Measurements from ENCODE around the gene BSPRY.

Gene BSPRY

DNA sequence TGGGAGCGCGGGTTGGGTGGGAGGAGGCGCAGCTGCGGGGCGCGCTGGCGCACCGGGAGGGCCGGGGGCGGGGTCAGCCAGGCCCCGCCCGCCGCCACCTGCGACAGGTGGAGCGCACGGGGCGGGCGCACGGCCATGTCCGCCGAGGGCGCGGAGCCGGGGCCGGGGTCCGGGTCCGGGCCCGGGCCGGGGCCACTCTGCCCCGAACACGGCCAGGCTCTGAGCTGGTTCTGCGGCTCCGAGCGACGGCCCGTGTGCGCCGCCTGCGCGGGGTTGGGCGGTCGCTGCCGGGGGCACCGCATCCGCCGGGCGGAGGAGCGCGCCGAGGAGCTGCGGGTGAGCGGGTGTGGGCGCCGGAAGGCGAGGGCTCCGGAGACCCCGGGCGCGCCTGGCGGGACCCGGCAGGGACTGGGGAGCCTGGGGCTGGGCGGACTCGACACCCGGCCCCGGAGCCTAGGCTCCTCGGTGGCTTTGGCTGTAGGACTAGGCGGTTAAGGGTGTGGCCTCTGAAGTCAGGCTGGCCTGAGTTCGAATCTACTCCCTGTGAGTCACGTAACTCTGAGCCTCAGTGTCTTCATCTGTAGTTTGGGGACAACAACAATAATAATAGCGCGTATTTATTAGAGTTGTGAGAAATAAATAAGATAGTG, at the start of gene BSPRY:
Gene BSPRY, plus strand, starts transcription at position 97 of the 650 bp plus-strand sequence. Its CDS starts 39 bp downstream, at position 136.
- DNase-seq, result no peak

DNA sequence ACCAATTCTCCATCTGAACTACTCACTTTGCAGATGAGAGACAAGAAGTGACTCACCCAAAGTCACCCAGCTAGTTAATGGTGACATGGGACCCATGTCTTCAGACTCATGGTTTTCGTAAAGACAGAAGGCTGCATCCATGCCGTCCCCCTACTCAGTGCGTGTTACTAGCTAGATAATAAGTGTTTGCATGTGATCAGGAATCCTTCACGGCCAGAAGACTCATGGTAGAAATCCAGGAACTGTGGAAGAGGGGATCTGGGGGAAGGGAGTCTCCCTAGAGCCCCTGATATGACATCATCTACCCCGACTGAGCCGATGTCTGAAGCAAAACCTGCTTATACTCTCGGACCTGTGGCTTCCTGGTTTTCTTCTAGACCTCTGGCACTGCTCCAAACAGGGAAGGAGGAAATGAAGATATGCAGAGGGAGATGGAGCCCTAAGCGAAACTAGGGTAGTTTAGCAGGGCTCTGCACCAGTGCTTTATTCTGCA, 49.5 kb upstream of the BSPRY start:
- DNase-seq, result no peak

DNA sequence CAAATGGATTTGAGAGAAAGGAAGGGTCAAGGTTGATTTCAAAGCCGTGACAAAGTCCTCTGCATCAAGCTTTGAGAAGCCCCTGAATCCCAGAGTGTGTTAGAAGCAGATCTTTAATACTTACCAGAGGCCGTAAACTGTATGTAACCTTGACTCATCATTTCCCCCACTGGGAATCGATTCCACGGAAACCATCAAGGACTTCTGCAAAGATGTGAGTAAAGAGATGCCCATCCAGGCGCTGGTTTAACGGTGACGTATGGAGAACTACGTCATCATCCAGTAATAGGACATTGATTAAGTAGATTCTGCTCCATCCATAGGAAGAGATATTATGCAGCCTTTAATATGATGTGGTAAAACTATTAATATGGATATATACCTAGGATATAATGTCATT, 47.8 kb upstream of the BSPRY start:
- no peak for DNase-seq

DNA sequence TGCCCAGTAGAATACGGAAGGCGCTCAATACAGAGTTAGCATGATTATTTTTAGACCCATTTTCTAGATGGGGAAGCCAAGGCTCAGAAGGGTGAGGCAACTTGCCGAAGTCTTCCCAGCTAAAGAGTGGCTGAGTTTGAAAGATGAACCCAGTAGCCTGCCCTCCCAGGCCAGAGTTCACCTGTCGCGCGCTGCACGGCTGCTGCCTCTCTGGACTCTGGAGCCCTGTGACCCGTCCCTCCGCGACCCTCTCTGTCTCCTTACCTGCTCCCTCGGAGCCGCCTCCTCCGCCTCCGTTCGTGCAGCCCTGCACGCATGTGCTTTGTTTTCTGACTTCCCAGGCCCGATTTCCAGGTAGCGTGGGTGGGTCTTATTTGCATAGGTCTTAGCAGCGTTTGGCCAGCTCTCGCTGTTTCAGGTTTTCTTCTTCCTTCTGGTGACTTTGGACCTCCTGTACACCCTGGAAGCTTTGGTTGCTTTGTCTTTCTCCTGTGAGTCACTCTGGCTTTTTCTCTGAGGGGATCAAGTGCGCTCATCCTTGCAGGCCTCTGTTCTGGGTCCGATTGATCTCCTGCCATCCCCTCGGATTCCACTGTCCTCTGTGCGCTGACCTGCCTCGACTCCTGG, 46.4 kb upstream of the BSPRY start, which contains the start of gene RNF183:
Gene RNF183, minus strand, starts transcription at position 585 of the 627 bp plus-strand sequence. CDS start 5,192 bp downstream, outside the sequence.
- DNase-seq, result no peak

DNA sequence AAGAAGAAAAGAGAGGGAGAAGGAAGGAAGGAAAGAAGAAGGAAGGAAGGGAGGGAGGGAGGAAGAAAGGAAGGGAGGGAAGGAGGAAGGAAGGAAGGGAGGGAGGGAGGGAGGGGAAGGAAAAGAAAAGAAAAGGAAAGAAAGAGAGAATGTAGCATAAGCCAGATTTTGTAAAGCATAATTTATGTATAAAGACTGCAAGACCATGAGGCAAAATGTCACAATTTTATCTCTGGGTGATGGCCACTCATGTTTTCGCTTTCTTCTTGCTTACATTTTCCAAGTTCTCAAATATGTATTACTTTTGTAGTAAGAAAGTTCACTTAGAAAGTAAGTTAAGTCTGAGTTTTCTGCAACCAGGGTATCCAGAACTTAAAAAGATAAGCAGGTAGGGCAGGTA, 42.8 kb upstream of the BSPRY start:
- no peak for DNase-seq

DNA sequence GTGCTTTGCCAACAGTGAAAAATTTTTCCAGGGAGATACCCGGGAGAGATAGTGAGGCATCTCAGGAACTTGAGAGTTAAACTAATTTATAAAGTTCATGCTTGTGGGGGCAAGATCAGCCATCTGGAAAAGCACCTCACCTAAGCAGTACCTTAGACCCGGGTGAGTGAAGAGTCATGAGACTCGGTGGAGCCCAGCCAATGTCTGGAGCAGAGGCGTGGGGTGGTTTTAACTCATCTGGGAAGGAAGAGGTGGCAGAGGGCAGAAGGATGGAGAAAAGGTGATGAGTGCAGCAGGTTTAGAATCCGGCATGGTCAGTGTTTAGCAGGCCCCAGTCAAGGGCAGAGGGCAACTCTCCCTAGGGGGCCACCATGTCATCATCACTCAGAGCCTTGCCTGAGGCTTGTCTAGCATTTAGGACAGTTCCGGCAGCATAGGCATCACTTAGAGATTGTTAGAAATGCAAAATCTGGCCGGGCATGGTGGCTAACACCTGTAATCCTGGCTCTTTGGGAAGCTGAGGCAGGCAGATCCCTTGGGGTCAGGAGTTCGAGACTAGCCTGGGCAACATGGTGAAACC, 41.9 kb upstream of the BSPRY start:
- no peak for DNase-seq

DNA sequence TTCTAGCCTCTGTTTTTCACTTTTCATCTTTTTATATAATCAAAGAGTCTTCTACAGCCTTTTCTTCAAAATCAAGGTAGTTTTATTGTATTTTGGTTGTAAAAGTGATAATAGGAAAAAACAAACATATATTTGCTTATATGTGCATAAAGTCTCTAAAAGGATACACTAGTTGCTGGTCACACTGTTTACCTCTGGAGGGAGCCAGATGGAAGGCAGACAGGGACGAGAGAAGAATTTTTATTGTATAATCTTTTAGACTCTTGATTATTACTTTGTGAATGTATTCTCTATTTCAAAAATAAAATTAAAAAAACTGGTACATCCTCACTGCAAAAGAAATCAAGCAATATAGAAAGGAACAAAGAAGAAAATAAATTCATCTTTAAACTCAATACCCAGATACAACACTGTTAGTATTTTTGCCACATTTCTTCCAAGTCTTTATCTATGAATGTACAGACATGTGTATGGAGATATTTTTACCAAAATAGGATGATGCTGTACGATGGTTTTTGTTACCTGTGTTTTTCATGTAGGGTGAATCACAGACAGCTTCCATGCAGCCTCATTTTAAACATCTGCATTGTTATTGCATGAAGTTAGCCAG, 40.0 kb upstream of the BSPRY start:
- DNase-seq, result no peak

DNA sequence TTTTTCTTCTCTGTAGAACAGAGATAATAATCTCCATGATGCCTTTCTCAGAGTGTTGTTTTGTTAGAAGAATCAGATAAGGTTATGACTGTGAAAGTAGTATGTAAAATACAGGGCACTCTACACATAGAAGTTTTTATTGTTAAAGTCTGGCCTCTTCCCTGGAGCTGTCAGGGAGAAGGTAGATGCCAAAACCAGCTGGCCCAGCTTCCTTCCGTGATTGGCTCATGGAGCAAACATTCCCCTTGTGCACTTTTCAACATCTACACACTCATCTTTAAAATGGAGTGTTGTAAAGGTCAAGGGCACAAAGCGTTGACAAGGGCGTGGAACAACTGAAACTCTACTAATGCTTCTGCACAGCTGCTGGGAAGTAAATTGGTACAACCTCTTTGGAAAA, 38.8 kb upstream of the BSPRY start:
- DNase-seq, result no peak

DNA sequence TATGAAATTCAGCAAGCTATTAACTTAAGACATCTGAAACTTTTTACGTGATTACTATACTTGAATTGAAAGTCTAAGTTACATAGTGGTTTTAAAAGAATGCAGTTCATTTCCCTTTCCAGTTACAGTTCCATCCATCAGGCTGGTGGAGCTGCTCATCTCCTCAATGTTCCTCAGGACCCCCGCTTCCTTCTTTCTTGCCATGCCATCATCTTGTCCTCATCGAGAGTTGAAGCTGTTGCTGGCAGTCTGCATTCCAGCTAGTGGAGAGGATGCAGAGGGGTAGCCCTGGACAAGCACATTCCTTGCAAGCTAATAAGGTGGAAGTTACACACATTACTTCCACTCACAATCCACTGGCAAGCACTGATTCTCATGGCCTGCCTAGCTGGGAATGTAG, 37.4 kb upstream of the BSPRY start:
- DNase-seq, result no peak

DNA sequence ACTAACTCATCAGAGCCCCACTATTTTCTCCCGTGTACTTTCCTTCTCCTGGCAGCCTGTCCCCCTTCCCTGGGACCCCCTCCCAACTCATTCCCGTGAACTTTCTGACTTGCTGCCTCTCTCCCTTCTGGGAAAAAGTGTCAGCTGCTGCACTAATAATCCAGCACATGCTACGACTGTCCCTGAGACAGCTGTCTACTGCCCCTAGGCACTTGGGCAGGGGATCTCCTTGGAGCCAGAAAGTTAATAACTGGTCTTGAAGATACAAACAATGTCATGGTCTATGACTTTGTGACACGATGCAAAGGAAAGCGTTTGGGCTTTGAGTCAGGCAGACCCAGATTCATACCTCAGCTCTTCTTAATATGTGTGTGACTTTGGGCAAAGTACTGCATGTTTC, 36.1 kb upstream of the BSPRY start:
- DNase-seq, result no peak

DNA sequence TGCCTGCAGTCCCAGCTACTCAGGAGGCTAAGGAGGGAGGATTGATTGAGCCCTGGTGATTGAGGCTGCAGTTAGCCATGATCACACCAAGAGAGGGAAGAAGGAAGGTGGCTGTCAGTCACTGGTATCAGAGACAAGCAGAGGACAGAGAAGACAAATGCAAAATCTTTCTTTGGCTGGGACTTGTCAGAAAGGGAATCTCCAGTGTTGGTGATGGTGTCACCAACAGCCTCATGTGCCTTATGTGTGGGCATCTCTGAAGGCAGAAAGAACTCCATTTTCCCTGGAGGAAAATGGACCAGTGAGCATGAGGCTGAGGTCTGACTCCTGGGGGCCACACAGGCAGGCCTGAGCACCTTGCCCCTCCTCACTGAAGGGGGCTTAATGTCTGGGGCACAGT, 34.1 kb upstream of the BSPRY start:
- DNase-seq, result no peak

DNA sequence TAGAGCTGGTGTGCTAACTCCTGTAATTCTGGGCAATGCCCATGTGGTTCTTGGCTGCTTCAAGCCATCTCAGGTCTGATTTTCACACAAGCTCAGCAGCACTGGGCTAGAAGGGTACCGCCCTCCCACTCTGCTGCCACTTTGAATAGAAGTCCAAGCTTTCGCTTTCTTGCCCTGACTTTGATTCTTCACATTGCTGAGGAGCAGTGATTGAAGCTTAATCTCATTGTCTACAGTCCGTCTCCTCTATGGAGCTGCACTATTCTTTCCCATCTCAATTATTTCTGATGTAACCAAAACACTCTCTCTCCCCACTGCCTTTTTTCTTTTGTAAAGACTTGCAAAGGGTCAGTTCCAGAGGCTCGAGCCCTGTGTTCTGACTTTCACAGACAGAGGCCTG, 33.3 kb upstream of the BSPRY start:
- no peak for DNase-seq

DNA sequence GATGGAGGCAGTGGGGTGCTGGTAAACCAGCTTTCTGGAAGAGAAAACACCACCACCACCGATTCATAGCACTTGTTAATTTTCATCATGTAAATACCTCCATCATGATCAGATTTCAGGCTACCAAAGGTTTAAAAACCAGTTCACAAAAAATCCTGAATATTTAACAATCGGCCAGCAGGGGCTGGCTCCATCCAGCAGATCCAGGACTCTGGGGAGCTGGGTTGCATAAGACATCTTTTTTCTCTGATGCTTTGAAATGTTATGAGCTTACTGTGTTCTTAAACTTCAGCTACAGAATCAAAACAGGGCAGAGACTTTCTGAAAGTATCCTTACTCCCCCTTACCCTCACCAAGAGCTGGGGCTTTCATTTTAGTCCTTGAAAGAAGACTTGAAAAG, 31.6 kb upstream of the BSPRY start:
- DNase-seq, result no peak

DNA sequence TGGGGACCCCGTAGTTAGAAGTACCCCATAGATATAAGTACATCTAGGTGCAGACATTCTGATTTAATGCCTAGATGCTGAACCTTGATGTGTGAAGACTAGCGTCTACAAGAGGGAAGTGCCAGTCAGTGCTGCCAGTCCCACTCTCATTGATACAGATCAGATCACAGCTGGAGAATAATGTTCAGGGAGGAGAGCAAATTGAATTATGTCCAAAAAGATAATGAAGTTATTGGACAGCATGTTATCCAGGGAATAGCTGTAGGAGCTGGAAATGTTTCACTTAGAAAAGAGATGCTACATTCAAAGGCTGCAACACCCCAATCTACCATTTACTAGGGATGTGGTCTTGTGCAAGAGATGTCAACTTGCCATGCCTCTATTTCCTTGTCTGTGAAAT, 30.3 kb upstream of the BSPRY start:
- DNase-seq, result no peak

DNA sequence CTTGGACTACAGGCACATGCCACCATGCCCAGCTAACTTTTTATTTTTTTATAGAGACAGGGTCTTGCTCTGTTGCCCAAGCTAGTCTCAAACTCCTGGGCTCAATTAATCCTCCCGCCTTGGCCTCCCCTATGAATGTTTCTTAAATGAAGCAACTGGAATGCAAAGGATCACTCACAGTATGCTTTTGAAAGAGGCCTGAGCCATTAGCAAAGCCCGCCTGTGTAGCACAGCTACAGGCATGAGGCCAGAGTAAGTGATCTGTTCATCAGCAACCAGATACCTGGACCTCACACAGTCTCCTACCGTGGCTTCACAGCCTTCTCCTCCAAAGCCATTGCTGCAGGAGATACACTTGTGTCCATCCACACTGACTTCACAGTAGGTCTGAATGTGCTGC, 29.3 kb upstream of the BSPRY start:
- DNase-seq, result no peak

DNA sequence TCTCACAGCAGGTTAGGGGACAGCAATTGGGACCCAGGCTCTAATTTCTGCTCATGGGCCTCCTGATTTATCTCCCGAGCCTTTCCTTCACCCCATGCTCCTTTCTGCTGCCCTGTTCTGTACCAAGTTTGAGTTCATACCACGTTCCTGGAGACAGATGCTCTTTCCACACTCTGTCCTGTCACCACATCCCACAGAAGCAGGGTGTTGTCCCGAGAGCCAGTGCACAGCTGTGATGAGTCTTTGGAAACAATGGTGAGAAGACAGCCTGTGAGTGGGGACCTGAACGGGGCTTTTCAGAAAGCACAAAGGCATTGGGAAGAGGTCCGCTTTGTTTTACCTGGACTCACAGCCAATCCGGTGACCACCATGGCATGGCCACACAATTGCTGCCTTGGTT, 26.7 kb upstream of the BSPRY start:
- DNase-seq, result no peak

DNA sequence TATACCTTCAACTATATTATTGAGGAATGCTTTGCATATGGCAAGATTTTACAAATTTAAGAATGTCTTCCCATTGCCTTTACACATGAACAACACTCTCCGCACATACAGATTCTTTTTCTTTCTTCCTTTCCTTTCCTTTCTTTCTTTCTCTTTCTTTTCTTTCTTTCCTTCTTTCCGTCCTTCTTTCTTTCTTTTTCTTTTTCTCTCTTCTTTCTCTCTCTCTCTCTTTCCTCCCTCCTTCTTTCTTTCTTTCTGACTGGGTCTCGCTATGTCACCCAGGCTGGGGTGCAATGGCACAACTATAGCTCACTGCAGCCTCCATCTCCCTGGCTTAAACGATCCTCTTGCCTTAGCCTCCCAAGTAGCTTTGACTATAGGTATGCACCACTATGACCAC, 23.1 kb upstream of the BSPRY start:
- no peak for DNase-seq

DNA sequence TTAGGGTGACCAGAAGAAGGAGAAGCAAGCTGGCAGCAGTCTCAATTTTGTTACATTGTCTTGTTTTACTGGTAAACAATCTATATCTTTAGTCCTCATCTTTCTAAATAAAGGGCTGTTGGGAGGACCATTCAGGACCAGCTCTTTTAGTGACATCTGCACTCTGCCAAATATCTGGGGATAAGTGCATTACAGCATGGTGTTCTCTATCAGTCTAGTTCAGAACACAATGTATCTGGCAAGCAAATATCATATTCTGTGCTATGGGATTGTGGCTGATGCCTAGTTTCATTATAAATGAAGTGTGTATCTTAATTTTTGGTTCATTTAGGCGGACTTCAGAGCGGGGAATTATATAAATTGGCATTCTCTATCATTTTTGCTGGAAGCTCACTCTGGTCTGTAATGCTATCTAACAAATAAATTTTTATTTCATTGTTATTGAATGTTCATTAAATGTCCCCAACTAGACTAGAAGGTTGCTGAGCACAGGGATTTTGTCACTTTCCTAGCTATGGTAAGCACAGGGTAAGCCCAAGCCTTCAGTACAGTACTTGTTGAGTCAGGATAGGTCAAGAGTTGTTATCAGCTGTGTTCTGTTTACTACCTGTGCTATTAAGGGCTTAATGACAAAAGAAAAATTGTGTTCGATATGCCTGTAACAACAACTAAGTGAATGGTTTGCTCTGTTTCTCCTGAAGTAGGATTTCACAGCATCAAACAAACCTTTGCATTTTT, 21.1 kb upstream of the BSPRY start:
- no peak for DNase-seq

DNA sequence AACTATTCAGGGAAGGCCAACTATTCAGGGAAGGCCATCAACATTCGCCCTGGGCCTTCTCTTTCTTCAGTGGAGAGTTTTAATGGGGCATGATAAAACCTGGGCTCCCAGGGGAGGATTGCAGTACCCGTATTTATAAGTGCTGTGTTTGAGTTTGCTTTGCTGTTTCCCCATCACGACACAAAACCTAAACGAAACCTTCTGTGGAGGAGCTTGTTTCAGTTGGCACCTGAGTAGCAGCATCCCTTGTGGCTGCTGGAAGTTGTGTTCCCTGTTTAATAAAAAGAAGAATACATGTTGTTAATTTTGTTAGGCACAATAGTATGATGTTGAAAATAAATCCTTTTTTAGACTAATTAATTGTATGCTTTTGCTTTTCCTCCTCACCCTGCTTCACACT, 17.6 kb upstream of the BSPRY start:
- no peak for DNase-seq

DNA sequence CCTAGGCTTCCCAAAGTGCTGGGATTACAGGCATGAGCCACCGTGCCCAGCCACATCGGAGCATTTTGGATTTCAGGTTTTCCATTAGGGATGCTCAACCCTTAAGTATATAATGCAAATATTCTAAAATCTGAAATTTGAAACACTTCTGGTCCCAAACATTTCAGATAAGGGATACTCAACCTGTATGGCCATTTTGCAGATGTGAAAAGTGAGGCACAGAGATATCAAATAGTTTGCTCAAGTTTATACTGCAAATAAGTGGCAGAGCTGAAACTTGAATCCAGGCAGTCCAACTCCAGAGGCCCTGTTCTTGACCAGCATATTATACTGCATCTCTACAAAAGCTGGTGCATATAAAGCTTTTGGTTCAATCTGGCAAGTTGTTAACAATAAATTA, 11.6 kb upstream of the BSPRY start:
- DNase-seq, result no peak

DNA sequence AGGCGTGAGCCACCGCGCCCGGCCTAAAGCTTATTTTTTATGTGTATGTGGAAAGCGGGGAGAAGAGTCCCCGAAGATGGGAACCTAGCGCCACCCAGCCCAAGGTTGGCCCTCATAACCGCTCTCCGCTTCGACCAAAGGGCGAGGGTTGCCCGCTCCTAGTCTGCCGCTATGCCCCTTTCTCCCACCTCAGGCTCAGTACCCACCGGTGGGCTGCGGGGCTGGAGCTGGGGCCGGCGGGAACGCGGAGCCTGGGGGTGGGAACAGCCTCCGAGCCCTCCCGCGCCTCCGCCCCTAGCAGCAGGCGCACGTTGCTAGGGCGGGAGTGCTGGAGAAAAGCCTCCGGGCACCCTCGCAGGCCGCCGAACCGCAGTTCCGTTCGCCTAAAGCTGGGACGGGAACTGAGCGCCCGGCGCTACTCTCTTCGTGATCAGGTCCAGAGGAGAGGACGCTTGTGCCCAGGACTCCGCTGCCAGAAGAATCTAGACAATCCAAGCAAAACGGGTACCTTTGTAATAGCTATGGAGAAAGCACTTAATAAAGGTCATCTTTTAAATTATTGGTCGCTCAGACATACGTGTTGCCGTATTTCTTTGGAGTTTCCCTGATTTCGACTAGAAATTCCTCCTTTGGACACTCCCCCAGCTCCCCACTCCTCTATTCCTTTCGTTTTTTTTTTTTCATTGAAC, 9.2 kb upstream of the BSPRY start, which contains the start of gene WDR31:
Gene WDR31, minus strand, starts transcription at position 265 of the 689 bp plus-strand sequence. CDS start 8,253 bp downstream, outside the sequence.
- DNase-seq, result peak; percentile 73

DNA sequence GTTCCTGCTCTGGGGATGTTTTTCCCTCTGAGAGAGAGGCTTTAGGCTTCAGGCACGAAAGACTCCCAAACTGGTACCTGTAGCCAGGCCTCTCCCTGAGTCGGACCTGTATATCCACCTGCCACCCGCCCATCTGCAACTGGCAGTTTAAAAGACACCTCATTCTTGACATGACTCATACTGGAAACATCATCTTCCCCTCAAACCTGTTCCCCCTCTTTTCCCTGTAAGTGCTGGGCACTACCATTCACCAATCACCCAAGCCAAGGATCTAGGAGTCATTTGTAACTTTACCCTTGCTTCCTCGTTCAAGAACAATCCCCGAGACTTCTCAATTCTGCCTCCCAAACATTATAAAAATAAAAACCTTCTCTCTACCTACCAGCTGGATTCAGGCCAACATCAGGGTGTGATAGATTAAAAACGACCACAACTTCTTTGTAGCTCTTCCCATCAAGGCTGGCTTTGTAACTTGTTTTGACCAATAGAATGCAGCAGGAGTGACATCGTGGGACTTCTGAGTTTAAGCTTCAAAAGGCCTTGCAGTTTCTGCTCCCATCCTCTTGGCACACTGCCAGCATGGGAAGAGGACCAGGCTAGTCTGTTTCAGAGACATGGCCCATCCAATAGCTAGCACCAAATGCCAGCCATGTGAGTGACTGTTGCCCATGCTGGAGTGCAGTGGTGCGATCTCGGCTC, 7.5 kb upstream of the BSPRY start:
- DNase-seq, result no peak

Measured in activated CD4-positive, alpha-beta T cell treated with anti-CD3 and anti-CD28 coated beads, Interleukin-2, amount 50 U/mL, for 1 hour (primary cell).